Stimulated activated CD8-positive, alpha-beta memory T cell treated with anti-CD3 and anti-CD28 coated beads, Interleukin-7, amount 100 ng/mL, for 1 hour (primary cell): ENCODE data around the gene SHISA6.

Source experiments
- DNase-seq, 2 donors: peaks; one replicate each; pipeline ENCODE4 v3.0.0-alpha.2; 2020; ENCODE audit warnings: low read depth in 2 of 2

Gene SHISA6

GRCh38 chr17:11535231-11535630, 294.2 kb downstream of the SHISA6 start:
- DNase-seq: no peak

- no peak for DNase-seq
These were observed 297.4 kb downstream of the SHISA6 start for GRCh38 chr17:11538366-11538765.

- DNase-seq: no peak
These were observed 298.6 kb downstream of the SHISA6 start for GRCh38 chr17:11539637-11540036.

- DNase-seq: no peak
These were observed 304.0 kb downstream of the SHISA6 start for GRCh38 chr17:11545002-11545401.

- DNase-seq: no peak
These were observed 304.7 kb downstream of the SHISA6 start for GRCh38 chr17:11545696-11546095.

- no peak for DNase-seq
These were observed 306.8 kb downstream of the SHISA6 start for GRCh38 chr17:11547853-11548252.

- DNase-seq: no peak
These were observed 307.4 kb downstream of the SHISA6 start for GRCh38 chr17:11548398-11548797.

GRCh38 chr17:11550431-11550830, 309.4 kb downstream of the SHISA6 start:
- DNase-seq: no peak

GRCh38 chr17:11551442-11551841, 310.4 kb downstream of the SHISA6 start:
- DNase-seq: no peak

- no peak for DNase-seq
These were observed 312.1 kb downstream of the SHISA6 start for GRCh38 chr17:11553135-11553534.

- no peak for DNase-seq
These were observed 313.0 kb downstream of the SHISA6 start for GRCh38 chr17:11554042-11554441.

- no peak for DNase-seq
These were observed 313.5 kb downstream of the SHISA6 start for GRCh38 chr17:11554542-11554941.

- no peak for DNase-seq
These were observed 314.5 kb downstream of the SHISA6 start for GRCh38 chr17:11555530-11555929.

- no peak for DNase-seq
These were observed 316.9 kb downstream of the SHISA6 start for GRCh38 chr17:11557727-11558452.

- no peak for DNase-seq
These were observed 317.7 kb downstream of the SHISA6 start for GRCh38 chr17:11558681-11559234.

- DNase-seq: no peak
These were observed 318.6 kb downstream of the SHISA6 start for GRCh38 chr17:11559601-11560000.

GRCh38 chr17:11561281-11561680, 320.3 kb downstream of the SHISA6 start:
- no peak for DNase-seq

GRCh38 chr17:11561702-11562101, 320.7 kb downstream of the SHISA6 start:
- no peak for DNase-seq

GRCh38 chr17:11564589-11565380, 323.8 kb downstream of the SHISA6 start:
- DNase-seq: no peak

GRCh38 chr17:11565591-11565990, 324.6 kb downstream of the SHISA6 start:
- no peak for DNase-seq

GRCh38 chr17:11578998-11579397, 338.0 kb downstream of the SHISA6 start:
- no peak for DNase-seq

- no peak for DNase-seq
These were observed 339.7 kb downstream of the SHISA6 start for GRCh38 chr17:11580677-11581076.

- no peak for DNase-seq
These were observed 341.2 kb downstream of the SHISA6 start for GRCh38 chr17:11582217-11582616.
